ENCODE data around the gene CHP2.

The CHP2 gene

GRCh38 chr16:23801378-23801777 is 46.6 kb downstream of the CHP2 start:
- Histone ChIP-seq H4K20me1 (ENCODE audit: insufficient read depth, low read length) (no peaks in the 10 kb centered on the region), H2AFZ (ENCODE audit: low read length) (no peak overlapping the region), H3K27me3 (replicated peaks; ENCODE audit: insufficient read depth, low read length) (no peaks in the 10 kb centered on the region), H3K4me2 (ENCODE audit: low read depth, low read length) (no peak overlapping the region), H3K9me3 (replicated peaks; ENCODE audit: insufficient read depth, low read length) (no peaks in the 10 kb centered on the region), H3K27ac (ENCODE audit: low read length) (no peak overlapping the region), H3K36me3 (replicated peaks; ENCODE audit: insufficient read depth, low read length) (no peaks in the 10 kb centered on the region), H3K4me3 (ENCODE audit: low read length) (no peak overlapping the region), H3K9me2 (replicated peaks; ENCODE audit: insufficient read depth, low read length) (no peaks in the 10 kb centered on the region), H3K4me1 (ENCODE audit: low read length) (no peaks in the 10 kb centered on the region; the same call in 1 of the 2 replicates), H3F3A (ENCODE audit: insufficient read depth, low read length) (no peaks in the 10 kb centered on the region), H3K9ac (ENCODE audit: low read length) (no peak overlapping the region), H3K79me2 (ENCODE audit: low read length) (no peaks in the 10 kb centered on the region)
- peak; percentile 66 for TF ChIP-seq CTCF (IDR thresholded peaks at IDR 0.05; ENCODE audit: low read length)
- no peak for TF ChIP-seq EZH2phosphoT487 (IDR thresholded peaks at IDR 0.05; ENCODE audit: low read length)
- DNase-seq, result peak; percentile 67

GRCh38 chr16:23802776-23803175 is 48.0 kb downstream of the CHP2 start:
- TF ChIP-seq CTCF (IDR thresholded peaks at IDR 0.05; ENCODE audit: low read length), result no peak
- TF ChIP-seq EZH2 (optimal IDR thresholded peaks at IDR 0.05; ENCODE audit: low read depth, low read length), result no peak
- no peak for TF ChIP-seq EZH2phosphoT487 (IDR thresholded peaks at IDR 0.05; ENCODE audit: low read length)
- H3K9ac ChIP-seq (ENCODE audit: low read length), result no peak overlapping the region
- no peaks in the 10 kb centered on the region for H4K20me1 ChIP-seq (ENCODE audit: insufficient read depth, low read length)

GRCh38 chr16:23803591-23804123 is 48.8 kb downstream of the CHP2 start:
- no peaks in the 10 kb centered on the region for H3K79me2 ChIP-seq (ENCODE audit: low read length)
- no peaks in the 10 kb centered on the region; the same call in 1 of the 2 replicates for H3K4me1 ChIP-seq (ENCODE audit: low read length)
- H3K27ac ChIP-seq (ENCODE audit: low read length), result no peak overlapping the region
- H3K9me3 ChIP-seq (replicated peaks; ENCODE audit: insufficient read depth, low read length), result no peaks in the 10 kb centered on the region
- H3K27me3 ChIP-seq (replicated peaks; ENCODE audit: insufficient read depth, low read length), result no peaks in the 10 kb centered on the region
- no peak overlapping the region for H3K4me2 ChIP-seq (ENCODE audit: low read depth, low read length)
- H3K9ac ChIP-seq (ENCODE audit: low read length), result no peak overlapping the region
- TF ChIP-seq CTCF (IDR thresholded peaks at IDR 0.05; ENCODE audit: low read length), result peak; percentile 79
- TF ChIP-seq EZH2 (optimal IDR thresholded peaks at IDR 0.05; ENCODE audit: low read depth, low read length), result no peak
- no peak for TF ChIP-seq EZH2phosphoT487 (IDR thresholded peaks at IDR 0.05; ENCODE audit: low read length)
- H3K36me3 ChIP-seq (replicated peaks; ENCODE audit: insufficient read depth, low read length), result no peaks in the 10 kb centered on the region
- no peaks in the 10 kb centered on the region for H3K9me2 ChIP-seq (replicated peaks; ENCODE audit: insufficient read depth, low read length)
- no peaks in the 10 kb centered on the region for H4K20me1 ChIP-seq (ENCODE audit: insufficient read depth, low read length)
- no peak overlapping the region for H3K4me3 ChIP-seq (ENCODE audit: low read length)
- DNase-seq, result peak; percentile 72
- no peak overlapping the region for H2AFZ ChIP-seq (ENCODE audit: low read length)
- H3F3A ChIP-seq (ENCODE audit: insufficient read depth, low read length), result no peaks in the 10 kb centered on the region

More at GRCh38 chr16:23802776-23803175, 48.0 kb downstream of the CHP2 start:
- H3K4me3 ChIP-seq (ENCODE audit: low read length), result no peak overlapping the region
- H3K27ac ChIP-seq (ENCODE audit: low read length), result no peak overlapping the region
- H3K79me2 ChIP-seq (ENCODE audit: low read length), result no peaks in the 10 kb centered on the region
- no peaks in the 10 kb centered on the region; the same call in 1 of the 2 replicates for H3K4me1 ChIP-seq (ENCODE audit: low read length)
- H3K9me2 ChIP-seq (replicated peaks; ENCODE audit: insufficient read depth, low read length), result no peaks in the 10 kb centered on the region
- H2AFZ ChIP-seq (ENCODE audit: low read length), result no peak overlapping the region
- no peaks in the 10 kb centered on the region for H3K27me3 ChIP-seq (replicated peaks; ENCODE audit: insufficient read depth, low read length)
- DNase-seq, result no peak
- H3K36me3 ChIP-seq (replicated peaks; ENCODE audit: insufficient read depth, low read length), result no peaks in the 10 kb centered on the region
- H3K9me3 ChIP-seq (replicated peaks; ENCODE audit: insufficient read depth, low read length), result no peaks in the 10 kb centered on the region
- no peaks in the 10 kb centered on the region for H3F3A ChIP-seq (ENCODE audit: insufficient read depth, low read length)
- no peak overlapping the region for H3K4me2 ChIP-seq (ENCODE audit: low read depth, low read length)
